HepG2 (cell line): ENCODE data around the gene HS3ST5. TPM values are rescaled to one million over a fixed set of nuclear protein-coding genes. Genes with fewer than 3 reads are reported as not detected.

ENCODE experiments used
- ATAC-seq: fragments of 200-7000 bp; cut with Tn5 transposase; 3 replicates; pipeline ENCODE4 v1.9.1; 2020; ENCODE audit warnings: mild to moderate bottlenecking, moderate library complexity
- BruUV-seq: library from RNA; stranded (reverse); fragments of 400-500 nt; replicated peaks from 2 replicates; lab custom pipeline; 2021; lab: Mats Ljungman, UMichigan
- CTCF ChIA-PET: fragments of 300-600 bp; formaldehyde crosslinking; extraction: SDS; loops from one replicate; lab custom pipeline; 2021; ENCODE audit warnings: low total read pairs, inconsistent platforms, low intra/inter-chr PET ratio; lab: Yijun Ruan, JAX
- POLR2A ChIA-PET: fragments of 350-600 bp; sonication (Branson Sonifier 250); formaldehyde crosslinking; loops from one replicate; lab custom pipeline; 2020; ENCODE audit warnings: antibody characterized with exemption, inconsistent platforms; lab: Yijun Ruan, JAX
- DNase-seq: peaks from one replicate; pipeline ENCODE4 v3.0.0-alpha.2; 2015; ENCODE audit warnings: low spot score
- FAIRE-seq: peaks from 3 replicates; lab custom pipeline; 2011; peaks lifted over from hg19 to GRCh38; lab: Jason Lieb, UNC
- H2AFZ ChIP-seq: one replicate; pipeline ENCODE4 v1.6.1; 2011; ENCODE audit warnings: low read length, inconsistent platforms
- H3K27ac ChIP-seq: fragments of 300-600 bp; 3 replicates; pipeline ENCODE4 v1.8.0; 2011; ENCODE audit warnings: mixed run types, mild to moderate bottlenecking, mixed read lengths, low read length, inconsistent platforms; ENCODE audit not compliant: insufficient read depth; ENCODE audit errors: extremely low read length
- H3K27me3 ChIP-seq, 2 experiments: fragments of 200-600 bp in 1 of 2; 2 replicates in 1 of 2; 3 replicates in 1 of 2; pipeline versions ENCODE4 v1.6.0 to v1.8.0; 2011; ENCODE audit warnings: low read length in 2 of 2, mild to moderate bottlenecking in 2 of 2, moderate library complexity in 2 of 2, inconsistent platforms in 1 of 2; ENCODE audit not compliant: insufficient read depth in 2 of 2, control insufficient read depth in 1 of 2
- H3K36me3 ChIP-seq, 2 experiments: fragments of 200-600 bp in 1 of 2; replicated peaks in 1 of 2; 2 replicates in 1 of 2; 3 replicates in 1 of 2; pipeline versions ENCODE4 v1.5.1 to v1.8.0; 2011; ENCODE audit warnings: low read length in 2 of 2, inconsistent platforms in 1 of 2; ENCODE audit not compliant: insufficient read depth in 2 of 2, control insufficient read depth in 1 of 2
- H3K4me1 ChIP-seq: 2 replicates; pipeline ENCODE4 v1.5.1; 2012; ENCODE audit warnings: low read length, inconsistent platforms; ENCODE audit not compliant: insufficient read depth
- H3K4me2 ChIP-seq: 2 replicates; pipeline ENCODE4 v1.6.0; 2011; ENCODE audit warnings: low read depth, low read length, inconsistent platforms
- H3K4me3 ChIP-seq, 3 experiments: fragments of 200-600 bp in 1 of 3; sonication (generic), shearing (Covaris generic) in 1 of 3; replicated peaks in 1 of 3; 2 replicates each; pipeline ENCODE4 v1.5.1; 2011 to 2016; ENCODE audit warnings: low read length in 3 of 3, inconsistent platforms in 2 of 3, low read depth in 2 of 3, mild to moderate bottlenecking in 2 of 3, control low read depth in 1 of 3, mixed read lengths in 1 of 3; ENCODE audit not compliant: insufficient read depth in 1 of 3
- H3K79me2 ChIP-seq: one replicate; pipeline ENCODE4 v1.6.1; 2011; ENCODE audit warnings: low read length, inconsistent platforms; ENCODE audit not compliant: insufficient read depth
- H3K9ac ChIP-seq: 2 replicates; pipeline ENCODE4 v1.6.0; 2011; ENCODE audit warnings: mild to moderate bottlenecking, low read depth, low read length, inconsistent platforms; ENCODE audit not compliant: insufficient read depth
- H3K9me3 ChIP-seq: 2 replicates; pipeline ENCODE4 v1.5.1; 2012; ENCODE audit warnings: mild to moderate bottlenecking, low read length
- H4K20me1 ChIP-seq: 2 replicates; pipeline ENCODE4 v1.6.0; 2011; ENCODE audit warnings: inconsistent platforms, mild to moderate bottlenecking, low read length, moderate library complexity; ENCODE audit not compliant: insufficient read depth
- ARID2 ChIP-seq: sonication (generic); formaldehyde crosslinking; IDR thresholded peaks from 2 replicates; pipeline ENCODE4 v1.8.1; 2022; ENCODE audit warnings: mild to moderate bottlenecking, missing genetic modification reagents, borderline replicate concordance
- SAFB2 ChIP-seq: sonication (generic); formaldehyde crosslinking; IDR thresholded peaks from 2 replicates; pipeline ENCODE4 v1.5.1; 2020; ENCODE audit warnings: missing genetic modification reagents, low read depth, mild to moderate bottlenecking, borderline replicate concordance
- SRSF4 ChIP-seq: fragments of 200-400 bp; formaldehyde crosslinking; IDR thresholded peaks from one replicate; pipeline ENCODE4 v1.6.1; 2018; ENCODE audit warnings: mild to moderate bottlenecking, low read depth, low read length, moderate library complexity; ENCODE audit not compliant: poor library complexity, severe bottlenecking
- ZHX1 ChIP-seq: sonication (generic); formaldehyde crosslinking; IDR thresholded peaks from 2 replicates; pipeline ENCODE4 v1.8.1; 2022; ENCODE audit warnings: low read depth, mild to moderate bottlenecking, missing genetic modification reagents
- ZNF318 ChIP-seq: sonication (generic); formaldehyde crosslinking; IDR thresholded peaks from 2 replicates; pipeline ENCODE4 v1.4.0; 2020; ENCODE audit warnings: mild to moderate bottlenecking, missing genetic modification reagents
- ZNF431 ChIP-seq: sonication (generic); formaldehyde crosslinking; IDR thresholded peaks from 2 replicates; pipeline ENCODE4 v1.9.0; 2022; ENCODE audit warnings: missing genetic modification reagents, low read depth, mild to moderate bottlenecking, borderline replicate concordance
- ZNF660 ChIP-seq: sonication (generic); formaldehyde crosslinking; IDR thresholded peaks from 2 replicates; pipeline ENCODE4 v1.5.1; 2020; ENCODE audit warnings: mild to moderate bottlenecking, low read depth, missing genetic modification reagents, borderline replicate concordance
- ZNF792 ChIP-seq: IDR thresholded peaks from 2 replicates; pipeline ENCODE4 v1.6.1; 2016
- WGBS: methylation state at CpG from one replicate; pipeline ENCODE4 v1.1.6; 2017; ENCODE audit warnings: low lambda C conversion rate; 5-methylcytosine and 5-hydroxymethylcytosine counted together
- in situ Hi-C: cut with HindIII; loops from 2 replicates; pipeline ENCODE4 v1.10.0; 2017; ENCODE audit warnings: low pct_unique_long_range_greater_than_20kb; ENCODE audit not compliant: extremely low pct_ligation_motif_present
- intact Hi-C: fragments of 100-400 bp; cut with micrococcal nuclease; formaldehyde crosslinking; loops from one replicate; pipeline ENCODE4 v1.10.0; 2022; ENCODE audit not compliant: unreplicated experiment
- polyA plus RNA-seq, 8 experiments: library from polyadenylated mRNA; depleted of rRNA in 3 of 8; stranded (reverse) in 7 of 8; unstranded in 1 of 8; fragments of >200 nt; fragmentation: Illumina TruSeq in 4 of 8; extraction: Trizol in 4 of 8; gene quantifications; 2 replicates each; pipeline versions ENCODE4 v1.2.1 to v1.2.3, GENCODE V29; 2011 to 2016; ENCODE audit warnings: low read depth in 4 of 8, missing spikeins in 1 of 8, mixed read lengths in 1 of 8; ENCODE audit not compliant: insufficient read depth in 1 of 8
- total RNA-seq, 5 experiments: library from RNA; depleted of rRNA; stranded (reverse); fragments of >200 nt; fragmentation: Illumina TruSeq; extraction: Trizol; gene quantifications; 2 replicates each; pipeline ENCODE4 v1.2.3, GENCODE V29; 2016; ENCODE audit warnings: low read depth in 1 of 5
- TF ChIP-seq, protein P1 (sequence below): sonication (generic); formaldehyde crosslinking; IDR thresholded peaks from 2 replicates; pipeline ENCODE4 v1.4.0; 2020; ENCODE audit warnings: missing genetic modification reagents, borderline replicate concordance

The HS3ST5 gene
- total and polyA plus RNA-seq, 2 of the 13 experiments (the other 11 are each of a cell fraction or from before 2014, with no cell fraction given) = 1.1 to 1.6 TPM

DNA sequence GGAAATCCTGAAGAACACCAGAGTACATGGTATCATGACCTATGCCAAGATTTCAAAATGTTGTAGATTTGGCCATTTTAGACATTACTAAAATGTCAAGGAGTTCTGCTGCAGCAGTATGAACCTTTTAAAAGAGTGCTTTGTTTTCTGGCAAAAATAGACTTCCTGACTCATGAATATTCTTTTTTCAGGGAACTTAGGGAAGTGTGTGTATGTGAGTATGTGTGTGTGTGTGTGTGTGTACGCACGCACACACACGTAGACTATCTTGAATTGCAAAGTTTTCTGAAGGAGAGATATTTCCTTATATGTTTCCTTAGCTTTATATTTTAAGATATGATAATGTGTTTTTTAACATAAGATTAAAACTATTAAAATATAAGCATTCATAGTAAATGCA lies 161.2 kb downstream of the HS3ST5 start (continued):
- no peak for TF ChIP-seq ZNF318 (CRISPR knock-in tag)
- TF ChIP-seq SRSF4 = no peak
- no peak for TF ChIP-seq ARID2 (CRISPR knock-in tag)

DNA sequence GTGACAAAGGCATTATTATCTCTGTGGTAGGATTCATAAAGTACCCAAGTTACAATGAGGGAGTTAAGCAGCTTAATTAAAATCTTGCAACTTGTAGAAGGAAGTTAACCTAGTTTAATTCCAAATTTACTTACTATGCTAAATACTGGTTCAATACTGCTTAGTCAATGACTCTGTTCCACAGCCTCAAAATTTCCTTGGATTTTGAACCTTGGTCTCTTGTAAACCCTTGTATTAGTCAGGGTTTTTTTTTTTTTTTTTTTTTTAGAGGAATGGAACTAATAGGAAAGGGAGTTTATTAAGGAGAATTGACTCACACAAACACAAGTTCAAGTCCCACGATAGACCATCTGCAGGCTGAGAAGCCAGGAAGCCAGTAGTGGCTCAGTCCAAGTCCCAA lies 163.4 kb downstream of the HS3ST5 start:
- WGBS = 86% methylated on average over 1 of the region's 1 CpG
- Histone ChIP-seq H3K4me1 (peaks cover 38% of the 10 kb centered on the region), H3K79me2 (no peaks in the 10 kb centered on the region), H3K4me2 (no peak overlapping the region), H3K27ac (no peak overlapping the region), H3K9me3 (no peaks in the 10 kb centered on the region), H3K4me3 (no peak overlapping the region), H3K27me3 (no peaks in the 10 kb centered on the region), H2AFZ (no peak overlapping the region), H3K36me3 (peaks cover 0 to 3% of the 10 kb centered on the region in 2 experiments; a peak in 2 of 5 replicates), H3K9ac (no peak overlapping the region), H4K20me1 (no peaks in the 10 kb centered on the region)
- no peak for ATAC-seq
- ChIA-PET CTCF (no interaction called here), POLR2A (no interaction called here)
- no TSS peak for BruUV-seq
- in situ Hi-C loops (no loop called here), intact Hi-C loops (no loop called here)
- DNase-seq = no peak
- no peak for FAIRE-seq
- TF ChIP-seq SAFB2 (CRISPR knock-in tag) (no peak), ZNF660 (no peak), ZNF431 (CRISPR knock-in tag) (no peak), ZNF792 (CRISPR knock-in tag) (no peak), ZHX1 (no peak)
- TF ChIP-seq, protein P1, sequence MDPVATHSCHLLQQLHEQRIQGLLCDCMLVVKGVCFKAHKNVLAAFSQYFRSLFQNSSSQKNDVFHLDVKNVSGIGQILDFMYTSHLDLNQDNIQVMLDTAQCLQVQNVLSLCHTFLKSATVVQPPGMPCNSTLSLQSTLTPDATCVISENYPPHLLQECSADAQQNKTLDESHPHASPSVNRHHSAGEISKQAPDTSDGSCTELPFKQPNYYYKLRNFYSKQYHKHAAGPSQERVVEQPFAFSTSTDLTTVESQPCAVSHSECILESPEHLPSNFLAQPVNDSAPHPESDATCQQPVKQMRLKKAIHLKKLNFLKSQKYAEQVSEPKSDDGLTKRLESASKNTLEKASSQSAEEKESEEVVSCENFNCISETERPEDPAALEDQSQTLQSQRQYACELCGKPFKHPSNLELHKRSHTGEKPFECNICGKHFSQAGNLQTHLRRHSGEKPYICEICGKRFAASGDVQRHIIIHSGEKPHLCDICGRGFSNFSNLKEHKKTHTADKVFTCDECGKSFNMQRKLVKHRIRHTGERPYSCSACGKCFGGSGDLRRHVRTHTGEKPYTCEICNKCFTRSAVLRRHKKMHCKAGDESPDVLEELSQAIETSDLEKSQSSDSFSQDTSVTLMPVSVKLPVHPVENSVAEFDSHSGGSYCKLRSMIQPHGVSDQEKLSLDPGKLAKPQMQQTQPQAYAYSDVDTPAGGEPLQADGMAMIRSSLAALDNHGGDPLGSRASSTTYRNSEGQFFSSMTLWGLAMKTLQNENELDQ = no peak
